RPMI8226 (cell line): Measurements from ENCODE around the gene TSPAN1.

Experiments
- DNase-seq: peaks from one replicate; pipeline ENCODE4 v3.0.0-alpha.2; 2015

Gene TSPAN1

GRCh38 chr1:46188295-46189030 lies 13.6 kb downstream of the TSPAN1 start:
- DNase-seq, result no peak

- no peak for DNase-seq
Measured at GRCh38 chr1:46190539-46190938, 15.7 kb downstream of the TSPAN1 start.

DNA sequence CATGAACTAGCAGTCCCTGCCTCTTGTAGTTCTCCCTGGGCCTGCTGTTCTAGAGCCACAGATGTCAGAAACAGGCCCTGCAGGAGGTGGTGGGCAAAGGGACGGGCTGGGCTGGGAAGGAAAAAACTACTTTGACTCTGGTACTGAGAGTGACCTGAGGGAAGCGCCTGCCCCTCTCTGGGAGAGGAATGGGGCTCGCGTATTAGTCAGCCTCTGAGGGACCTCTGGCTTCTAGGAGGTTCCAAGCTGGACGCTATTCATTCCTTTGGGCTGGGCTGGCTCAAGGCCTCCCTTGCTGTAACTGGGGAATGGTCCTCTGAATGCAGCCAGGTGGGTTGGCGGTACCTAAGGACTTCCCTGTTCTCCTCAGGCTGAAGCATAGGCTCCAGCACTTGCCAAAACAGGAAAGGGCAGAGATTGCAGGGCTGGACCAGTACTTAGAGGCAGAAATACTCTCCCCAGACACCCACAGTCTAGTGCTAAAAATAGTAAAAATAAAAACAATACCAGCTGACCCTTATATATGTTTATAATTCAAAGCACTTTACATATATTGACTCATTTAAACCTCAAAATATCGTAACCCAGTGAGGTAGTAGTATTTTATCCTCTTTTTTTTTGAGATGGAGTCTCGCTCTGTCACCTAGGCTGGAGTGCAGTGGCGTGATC lies 16.3 kb downstream of the TSPAN1 start:
- DNase-seq, result no peak

DNA sequence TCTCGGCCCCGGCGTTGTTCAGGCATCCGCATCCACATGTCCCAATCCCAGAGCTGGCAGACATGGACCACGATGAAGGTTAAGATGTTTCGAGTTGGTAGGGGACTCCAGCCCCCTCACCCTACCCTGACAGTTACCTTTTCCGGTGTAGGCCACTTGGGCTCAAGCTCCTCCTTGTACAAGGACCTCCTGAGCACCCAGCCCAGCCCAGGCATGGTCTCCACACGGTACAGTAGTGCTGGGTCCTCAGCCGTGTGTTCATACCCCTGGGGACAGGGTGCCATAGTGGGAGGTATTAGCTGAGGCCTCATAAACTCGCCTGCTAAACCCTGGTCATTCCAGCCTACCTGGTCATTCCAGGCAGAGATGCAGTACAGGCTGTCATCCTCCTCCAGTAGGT lies 17.3 kb downstream of the TSPAN1 start:
- no peak for DNase-seq

DNA sequence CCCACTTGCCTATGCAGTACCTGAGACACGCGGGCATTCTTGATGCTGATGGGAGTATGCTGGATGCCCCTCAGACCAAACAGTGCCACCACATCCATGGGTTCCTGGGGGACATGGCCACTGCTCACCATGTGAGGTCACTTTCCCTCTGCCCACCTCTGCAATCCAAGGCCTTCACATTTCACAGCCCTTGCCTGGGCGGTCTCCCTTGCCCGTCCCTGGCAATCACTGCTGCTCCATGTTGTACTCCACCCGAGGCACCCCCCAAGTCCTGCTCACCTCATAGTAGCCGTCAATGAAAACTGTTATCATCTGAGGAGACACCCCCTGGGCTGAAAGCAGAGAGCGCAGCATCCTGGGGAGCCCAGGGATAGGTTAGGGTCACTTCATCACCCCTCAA lies 18.4 kb downstream of the TSPAN1 start:
- DNase-seq, result no peak

DNA sequence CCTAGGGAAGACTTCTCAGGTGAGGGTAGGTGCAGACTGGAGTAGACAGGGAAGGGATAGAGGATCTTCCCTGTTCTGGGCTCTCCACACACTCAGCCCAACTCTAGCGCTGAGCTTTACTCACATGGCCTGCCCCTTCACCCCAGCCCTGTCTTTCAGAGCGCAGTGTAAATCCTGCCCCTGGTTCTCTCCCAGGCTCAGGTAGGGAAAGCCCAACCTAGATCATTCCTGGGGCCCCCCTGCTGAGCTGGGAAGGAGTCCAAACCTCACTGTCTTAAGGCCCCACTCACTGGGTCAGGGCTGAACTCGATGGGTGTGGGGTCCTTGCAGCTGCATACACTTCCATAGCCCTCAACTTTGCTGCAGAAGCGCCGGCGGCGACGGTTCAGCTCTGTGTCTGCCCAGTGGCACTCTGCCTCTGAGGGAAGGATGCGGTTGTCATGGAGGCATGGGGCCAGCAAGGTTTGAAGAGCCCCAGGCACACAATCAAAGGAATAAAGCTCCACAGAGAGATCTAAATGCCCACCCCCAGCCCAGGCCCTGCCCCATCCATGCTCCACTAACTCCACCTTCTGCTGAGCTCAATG lies 19.2 kb downstream of the TSPAN1 start:
- no peak for DNase-seq

DNA sequence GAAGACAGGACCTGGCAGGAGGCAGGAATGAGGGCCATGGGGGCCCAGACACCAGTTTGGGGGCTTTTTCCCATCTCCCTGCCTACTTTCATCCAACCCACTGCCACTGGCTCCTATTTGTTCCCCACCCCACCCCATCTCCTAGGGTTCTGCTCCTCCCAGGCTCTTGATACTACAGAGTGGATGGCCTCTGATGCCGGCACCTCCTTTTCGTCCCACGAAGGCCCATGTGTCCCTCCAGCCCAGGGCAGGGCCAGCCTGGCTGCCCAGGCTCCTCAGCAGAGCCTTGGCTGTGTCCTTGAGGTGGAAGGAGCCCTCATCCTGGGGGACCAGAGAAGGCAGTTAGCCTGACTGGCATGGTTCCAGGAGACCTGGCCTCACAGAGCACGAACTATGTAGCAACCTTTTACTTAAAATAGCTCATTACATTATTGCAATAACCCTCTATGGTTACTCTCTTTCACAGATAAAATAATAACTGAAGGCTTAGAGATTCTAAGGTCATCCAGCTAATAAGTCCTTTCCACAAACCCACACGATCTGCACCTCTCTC lies 19.8 kb downstream of the TSPAN1 start:
- no peak for DNase-seq

- no peak for DNase-seq
Measured at GRCh38 chr1:46196609-46197008, 21.7 kb downstream of the TSPAN1 start.

- no peak for DNase-seq
Measured at GRCh38 chr1:46197560-46197963, 22.7 kb downstream of the TSPAN1 start.

- DNase-seq, result peak; percentile 85
Measured at GRCh38 chr1:46197964-46198811, 23.3 kb downstream of the TSPAN1 start, which contains the start of gene POMGNT1. POMGNT1 (minus strand) TSS chr1:46198434; CDS start chr1:46197821, 613 bp downstream.

- peak; percentile 35 for DNase-seq
Measured at GRCh38 chr1:46199233-46199749, 24.4 kb downstream of the TSPAN1 start.

GRCh38 chr1:46203738-46204405 lies 29.0 kb downstream of the TSPAN1 start:
- DNase-seq, result no peak

DNA sequence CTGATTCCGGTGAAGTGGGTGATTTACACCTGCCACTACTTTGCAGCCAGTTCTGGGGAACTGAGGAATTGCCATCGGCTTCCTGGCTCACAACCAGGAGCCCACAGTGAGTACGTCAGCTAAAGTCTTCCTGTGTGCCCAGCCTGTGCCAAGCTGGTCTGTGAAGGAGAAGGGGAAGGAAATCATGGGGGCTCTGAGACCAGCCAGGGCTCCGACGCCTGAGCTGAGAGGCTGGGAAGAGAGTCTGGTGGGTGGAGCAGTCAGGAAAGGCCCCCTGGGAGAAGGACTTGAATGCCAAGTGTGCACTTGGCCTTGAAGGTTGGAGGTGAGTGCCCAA lies 29.5 kb downstream of the TSPAN1 start:
- DNase-seq, result no peak

DNA sequence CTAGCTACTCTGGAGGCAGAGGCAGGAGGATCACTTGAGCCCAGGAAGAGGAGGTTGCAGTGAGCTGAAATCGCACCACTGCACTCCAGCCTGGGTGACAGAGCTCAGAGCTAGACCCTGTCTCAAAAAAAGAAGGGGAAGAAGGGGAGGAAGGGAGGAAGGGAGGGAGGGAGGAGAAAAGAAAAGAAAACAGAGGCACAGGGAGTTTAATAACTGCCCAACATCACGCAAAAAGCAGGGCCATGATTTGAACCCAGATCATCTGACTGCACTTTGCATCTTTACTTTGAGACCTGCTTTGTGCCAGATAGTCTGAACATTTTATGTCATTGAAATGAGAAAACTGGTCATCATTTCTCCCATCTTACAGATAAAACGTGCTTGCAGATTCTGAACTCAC lies 30.3 kb downstream of the TSPAN1 start:
- no peak for DNase-seq

GRCh38 chr1:46205791-46206190 lies 30.9 kb downstream of the TSPAN1 start:
- DNase-seq, result no peak

DNA sequence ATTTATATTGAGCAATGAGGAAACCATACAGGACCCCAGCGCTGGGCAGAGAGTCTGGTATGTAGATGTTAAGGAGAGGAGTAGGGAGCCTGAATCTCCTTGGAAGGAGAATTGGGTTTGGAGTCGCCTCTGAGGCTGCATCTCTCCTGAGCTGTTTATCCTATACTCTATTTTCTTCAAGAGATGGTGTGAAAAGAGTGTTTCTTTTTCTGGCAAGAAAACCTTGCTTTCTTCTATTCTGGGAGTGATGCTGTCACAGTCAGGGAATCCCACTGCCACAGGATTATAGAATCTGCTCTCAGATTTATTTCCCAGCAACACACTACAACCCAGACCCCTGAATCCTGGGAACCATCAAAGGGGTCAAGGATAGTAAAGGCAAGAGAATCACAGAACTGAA lies 31.5 kb downstream of the TSPAN1 start:
- no peak for DNase-seq

DNA sequence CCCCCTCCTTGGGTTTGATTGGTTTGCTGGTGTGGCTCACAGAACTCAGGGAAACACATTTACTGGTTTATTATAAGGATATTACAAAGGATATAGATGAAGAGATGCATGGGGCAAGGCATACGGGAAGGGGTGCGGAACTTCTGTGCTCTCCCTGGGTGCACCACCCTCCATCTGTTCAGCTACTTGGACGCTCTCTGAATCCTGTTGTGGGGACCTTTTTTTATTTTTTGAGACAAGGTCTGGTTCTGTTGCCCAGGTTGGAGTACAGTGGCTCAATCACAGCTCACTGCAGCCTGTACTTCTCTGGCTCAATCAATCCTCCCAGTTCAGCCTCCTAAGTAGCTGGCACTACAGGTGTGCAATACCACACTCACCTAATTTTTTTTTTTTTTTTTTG lies 35.7 kb downstream of the TSPAN1 start:
- no peak for DNase-seq

- DNase-seq, result no peak
Measured at GRCh38 chr1:46211051-46211450, 36.2 kb downstream of the TSPAN1 start.

- no peak for DNase-seq
Measured at GRCh38 chr1:46215504-46215903, 40.6 kb downstream of the TSPAN1 start.

GRCh38 chr1:46218443-46218842 lies 43.6 kb downstream of the TSPAN1 start:
- DNase-seq, result no peak

GRCh38 chr1:46219551-46220520 lies 44.9 kb downstream of the TSPAN1 start:
- no peak for DNase-seq
